ENCODE results near the gene TNS1. TPM values are rescaled to one million over a fixed set of nuclear protein-coding genes. Genes with fewer than 3 reads are reported as not detected.

TNS1 gene
- total RNA-seq, 1 donor from 2014 or later, result 7.9 TPM

DNA sequence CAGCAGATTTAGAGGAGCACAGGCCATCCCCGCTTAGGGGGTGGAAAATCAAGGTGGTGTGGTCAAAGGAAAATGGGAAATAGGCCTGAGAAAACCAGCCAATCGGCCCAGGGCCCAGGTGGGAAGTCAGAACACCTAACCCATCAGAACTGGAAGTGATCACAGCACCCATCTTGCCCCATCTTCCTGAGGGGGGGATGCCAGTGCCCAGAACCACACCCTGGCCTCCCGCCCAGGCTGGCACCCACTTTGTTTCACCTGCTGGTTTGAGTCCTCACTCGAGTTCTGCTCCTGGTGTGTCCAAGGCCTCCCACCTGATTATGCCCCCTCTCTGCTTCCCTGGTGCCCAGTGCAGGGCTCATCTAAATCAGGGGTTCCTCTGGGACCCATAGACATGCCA lies 174.5 kb downstream of the TNS1 start:
- TF ChIP-seq, protein P1, sequence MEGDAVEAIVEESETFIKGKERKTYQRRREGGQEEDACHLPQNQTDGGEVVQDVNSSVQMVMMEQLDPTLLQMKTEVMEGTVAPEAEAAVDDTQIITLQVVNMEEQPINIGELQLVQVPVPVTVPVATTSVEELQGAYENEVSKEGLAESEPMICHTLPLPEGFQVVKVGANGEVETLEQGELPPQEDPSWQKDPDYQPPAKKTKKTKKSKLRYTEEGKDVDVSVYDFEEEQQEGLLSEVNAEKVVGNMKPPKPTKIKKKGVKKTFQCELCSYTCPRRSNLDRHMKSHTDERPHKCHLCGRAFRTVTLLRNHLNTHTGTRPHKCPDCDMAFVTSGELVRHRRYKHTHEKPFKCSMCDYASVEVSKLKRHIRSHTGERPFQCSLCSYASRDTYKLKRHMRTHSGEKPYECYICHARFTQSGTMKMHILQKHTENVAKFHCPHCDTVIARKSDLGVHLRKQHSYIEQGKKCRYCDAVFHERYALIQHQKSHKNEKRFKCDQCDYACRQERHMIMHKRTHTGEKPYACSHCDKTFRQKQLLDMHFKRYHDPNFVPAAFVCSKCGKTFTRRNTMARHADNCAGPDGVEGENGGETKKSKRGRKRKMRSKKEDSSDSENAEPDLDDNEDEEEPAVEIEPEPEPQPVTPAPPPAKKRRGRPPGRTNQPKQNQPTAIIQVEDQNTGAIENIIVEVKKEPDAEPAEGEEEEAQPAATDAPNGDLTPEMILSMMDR (IDR thresholded peaks at IDR 0.05; ENCODE audit: unreplicated experiment), result no peak
- Mint-ChIP-seq H3K4me3 (ENCODE audit: low read depth) (no peak overlapping the region), H3K27me3 (peaks cover 4% of the 10 kb centered on the region), H3K27ac (no peak overlapping the region), H3K4me1 (ENCODE audit: low read depth) (no peaks in the 10 kb centered on the region), H3K9me3 (ENCODE audit: low read depth) (no peaks in the 10 kb centered on the region), H3K36me3 (ENCODE audit: insufficient read depth) (no peaks in the 10 kb centered on the region)
- no peak for DNase-seq (ENCODE audit: low spot score, unreplicated experiment)

DNA sequence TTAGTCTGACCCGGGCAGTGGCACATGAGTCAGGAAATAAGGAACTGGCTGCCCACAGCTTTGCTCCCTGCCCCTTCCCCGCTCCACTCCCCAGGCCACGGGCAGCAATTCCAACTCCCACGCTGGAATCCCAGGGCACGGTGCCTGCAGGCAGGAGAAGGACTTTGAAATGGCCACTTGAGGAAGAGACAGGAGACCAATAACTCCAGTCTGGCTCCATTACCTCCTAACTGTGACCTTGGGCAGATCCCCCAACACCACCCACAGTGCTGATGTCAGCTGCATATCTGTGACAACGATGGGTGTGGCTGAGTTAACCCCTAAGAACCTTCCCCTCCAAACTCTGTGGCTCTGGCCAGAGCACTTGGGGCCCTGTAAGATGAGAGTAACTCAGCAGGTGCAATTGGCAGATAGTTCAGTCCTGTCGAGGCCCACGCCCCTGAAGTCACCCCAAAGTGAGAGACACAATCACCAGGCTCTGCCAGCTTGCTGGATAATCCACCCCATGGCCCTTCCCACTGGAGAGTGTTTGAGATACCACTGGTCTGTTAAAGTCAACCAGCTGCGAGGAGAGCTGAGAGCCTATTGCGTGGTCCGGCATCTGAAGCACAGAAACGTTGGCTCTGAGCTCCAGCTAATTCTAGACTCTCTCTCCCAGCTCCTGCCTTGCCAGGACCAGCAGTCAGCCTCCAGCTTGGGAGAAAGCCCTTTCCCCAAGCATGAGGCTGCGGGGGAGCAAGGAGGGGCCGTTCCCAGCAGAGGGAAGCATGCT lies 175.2 kb downstream of the TNS1 start:
- Mint-ChIP-seq H3K9me3 (ENCODE audit: low read depth) (no peaks in the 10 kb centered on the region), H3K4me1 (ENCODE audit: low read depth) (peaks cover 2% of the 10 kb centered on the region), H3K27ac (peak overlapping the region; percentile 59), H3K36me3 (ENCODE audit: insufficient read depth) (no peaks in the 10 kb centered on the region), H3K27me3 (peaks cover 4% of the 10 kb centered on the region), H3K4me3 (ENCODE audit: low read depth) (no peak overlapping the region)
- TF ChIP-seq, protein P1 (IDR thresholded peaks at IDR 0.05; ENCODE audit: unreplicated experiment), result no peak
- no peak for DNase-seq (ENCODE audit: low spot score, unreplicated experiment)

DNA sequence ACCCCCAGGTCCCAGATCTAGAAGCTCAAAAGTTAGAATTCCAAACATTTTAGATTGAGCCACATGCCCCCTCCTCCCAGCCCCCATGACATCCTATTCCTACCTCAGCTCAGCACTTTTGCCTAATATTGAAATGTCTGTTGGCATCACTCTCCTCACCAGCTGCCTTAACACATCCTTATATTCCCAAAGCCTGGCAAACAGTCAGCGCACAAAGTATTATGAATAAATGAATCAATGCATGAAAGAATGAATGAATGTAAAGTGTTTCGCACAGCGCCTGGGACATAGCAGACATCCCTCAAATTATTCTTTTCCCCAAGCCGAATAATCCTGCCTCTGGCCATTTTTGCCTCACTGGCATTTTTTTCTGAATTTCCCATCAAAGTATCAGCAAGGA lies 175.8 kb downstream of the TNS1 start:
- DNase-seq (ENCODE audit: low spot score, unreplicated experiment), result no peak
- H3K4me3 Mint-ChIP-seq (ENCODE audit: low read depth), result no peak overlapping the region
- H3K27me3 Mint-ChIP-seq, result peaks cover 4% of the 10 kb centered on the region
- TF ChIP-seq, protein P1 (IDR thresholded peaks at IDR 0.05; ENCODE audit: unreplicated experiment), result no peak
- H3K36me3 Mint-ChIP-seq (ENCODE audit: insufficient read depth), result no peaks in the 10 kb centered on the region
- peaks cover 5% of the 10 kb centered on the region for H3K4me1 Mint-ChIP-seq (ENCODE audit: low read depth)
- H3K27ac Mint-ChIP-seq, result no peak overlapping the region
- H3K9me3 Mint-ChIP-seq (ENCODE audit: low read depth), result no peaks in the 10 kb centered on the region

DNA sequence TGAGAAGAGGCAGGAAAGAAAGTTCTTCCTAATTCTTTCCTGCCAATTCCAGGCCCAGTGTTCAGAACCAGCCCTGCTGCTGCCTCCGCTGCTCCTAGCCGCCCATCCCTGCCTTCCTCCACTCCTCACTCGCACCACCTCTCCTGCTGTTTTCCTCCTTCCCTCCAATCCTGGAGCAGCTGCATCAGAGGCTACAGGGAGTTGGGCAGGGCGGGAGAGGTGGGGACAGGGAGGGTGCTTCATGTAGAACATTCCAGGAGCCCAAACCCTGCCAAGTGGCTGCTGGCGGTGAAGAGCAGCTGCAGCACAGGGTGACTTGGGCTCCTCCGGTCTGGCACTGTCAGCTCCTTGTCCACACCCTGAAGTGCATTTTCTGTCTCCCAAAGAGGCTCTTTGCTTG lies 176.3 kb downstream of the TNS1 start:
- TF ChIP-seq, protein P1 (IDR thresholded peaks at IDR 0.05; ENCODE audit: unreplicated experiment), result no peak
- Mint-ChIP-seq H3K4me1 (ENCODE audit: low read depth) (peaks cover 5% of the 10 kb centered on the region), H3K27me3 (peaks cover 4% of the 10 kb centered on the region), H3K36me3 (ENCODE audit: insufficient read depth) (no peaks in the 10 kb centered on the region), H3K27ac (peak overlapping the region; percentile 56), H3K4me3 (ENCODE audit: low read depth) (no peak overlapping the region), H3K9me3 (ENCODE audit: low read depth) (no peaks in the 10 kb centered on the region)
- no peak for DNase-seq (ENCODE audit: low spot score, unreplicated experiment)

GRCh38 chr2:217825469-217826235 lies 177.1 kb downstream of the TNS1 start:
- TF ChIP-seq, protein P1 (IDR thresholded peaks at IDR 0.05; ENCODE audit: unreplicated experiment), result no peak
- Mint-ChIP-seq H3K36me3 (ENCODE audit: insufficient read depth) (no peaks in the 10 kb centered on the region), H3K27me3 (peaks cover 4% of the 10 kb centered on the region), H3K4me3 (ENCODE audit: low read depth) (no peak overlapping the region), H3K27ac (peak overlapping the region; percentile 43), H3K4me1 (ENCODE audit: low read depth) (peaks cover 5% of the 10 kb centered on the region), H3K9me3 (ENCODE audit: low read depth) (no peaks in the 10 kb centered on the region)
- DNase-seq (ENCODE audit: low spot score, unreplicated experiment), result no peak
